B cell (primary cell): ENCODE data around the gene GPR61. TPM values are rescaled to one million over a fixed set of nuclear protein-coding genes. Genes with fewer than 3 reads are reported as not detected.
A peak's percentile ranks its signal among the peaks of the same experiment; 100 is the strongest.

Experiments used
- ATAC-seq: fragments of 200-7000 bp; cut with Tn5 transposase; one replicate; pipeline ENCODE4 v1.10.0; 2021; ENCODE audit warnings: low read depth, mild to moderate bottlenecking, moderate number of reproducible peaks, moderate library complexity
- CTCF ChIA-PET: fragments of 350-600 bp; sonication (Branson Sonifier 250); formaldehyde crosslinking; loops from one replicate; lab custom pipeline; 2021; ENCODE audit warnings: antibody characterized with exemption, inconsistent platforms; lab: Charles Lee
- POLR2A ChIA-PET: fragments of 350-600 bp; sonication (Branson Sonifier 250); formaldehyde crosslinking; loops from one replicate; lab custom pipeline; 2021; ENCODE audit warnings: antibody characterized with exemption; lab: Charles Lee
- DNase-seq: peaks from one replicate; pipeline ENCODE4 v3.0.0; 2013
- H2AFZ ChIP-seq: 2 replicates; pipeline ENCODE4 v1.6.1; 2012; ENCODE audit warnings: mild to moderate bottlenecking, low read depth, low read length; ENCODE audit not compliant: insufficient read depth, poor library complexity, severe bottlenecking
- H3K27ac ChIP-seq, 2 donors: 1 replicate in 1 of 2; 2 replicates in 1 of 2; pipeline ENCODE4 v1.5.1; 2012 to 2013; ENCODE audit warnings: low read length in 2 of 2, mild to moderate bottlenecking in 2 of 2, moderate library complexity in 1 of 2
- H3K27me3 ChIP-seq, 4 experiments: fragments of 200-600 bp in 1 of 4; sonication (generic) in 1 of 4; replicated peaks in 1 of 4; 1 replicate in 2 of 4; 2 replicates in 2 of 4; pipeline versions ENCODE4 v1.6.1 to v1.7.0; 2013 to 2016; ENCODE audit warnings: low read length in 3 of 4, mild to moderate bottlenecking in 2 of 4, mixed read lengths in 1 of 4, moderate library complexity in 1 of 4; ENCODE audit not compliant: insufficient read depth in 4 of 4, control insufficient read depth in 3 of 4; ENCODE audit errors: control extremely low read depth in 1 of 4
- H3K36me3 ChIP-seq, 2 experiments: replicated peaks in 1 of 2; 1 replicate in 1 of 2; 2 replicates in 1 of 2; pipeline versions ENCODE4 v1.6.1 to v1.7.1; 2013; ENCODE audit warnings: low read length in 1 of 2; ENCODE audit not compliant: insufficient read depth in 2 of 2, control insufficient read depth in 1 of 2; ENCODE audit errors: control extremely low read depth in 1 of 2, extremely low read depth in 1 of 2
- H3K4me1 ChIP-seq, 2 donors: fragments of 200-600 bp in 1 of 2; sonication (generic) in 1 of 2; 1 replicate in 1 of 2; 2 replicates in 1 of 2; pipeline versions ENCODE4 v1.5.1 to v1.6.1; 2013 to 2017; ENCODE audit warnings: low read length in 2 of 2; ENCODE audit not compliant: control insufficient read depth in 2 of 2, insufficient read depth in 2 of 2
- H3K4me2 ChIP-seq: replicated peaks from 2 replicates; pipeline ENCODE3; 2012; ENCODE audit warnings: mild to moderate bottlenecking, low read depth, low read length; ENCODE audit not compliant: poor library complexity, severe bottlenecking
- H3K4me3 ChIP-seq, 5 experiments: fragments of 200-600 bp in 1 of 5; sonication (generic) in 1 of 5; 1 replicate in 3 of 5; 2 replicates in 2 of 5; pipeline versions ENCODE4 v1.5.1 to v1.7.0; 2011 to 2016; ENCODE audit warnings: low read length in 4 of 5, mild to moderate bottlenecking in 4 of 5, low read depth in 2 of 5, control low read depth in 1 of 5, moderate library complexity in 1 of 5; ENCODE audit not compliant: insufficient read depth in 1 of 5; ENCODE audit errors: control extremely low read depth in 1 of 5, extremely low read depth in 1 of 5
- H3K79me2 ChIP-seq: fragments of 200-600 bp; sonication (generic); one replicate; pipeline ENCODE4 v1.6.0; 2016; ENCODE audit warnings: low read length; ENCODE audit not compliant: control insufficient read depth, insufficient read depth
- H3K9ac ChIP-seq: fragments of 200-600 bp; sonication (generic); 2 replicates; pipeline ENCODE4 v1.6.1; 2017; ENCODE audit warnings: mild to moderate bottlenecking, low read length, moderate library complexity
- H3K9me3 ChIP-seq, 3 donors: one replicate each; pipeline versions ENCODE4 v1.6.1 to v1.7.1; 2013; ENCODE audit warnings: low read length in 2 of 3; ENCODE audit not compliant: control insufficient read depth in 2 of 3, insufficient read depth in 1 of 3; ENCODE audit errors: control extremely low read depth in 1 of 3
- H4K20me1 ChIP-seq: 2 replicates; pipeline ENCODE4 v1.6.0; 2012; ENCODE audit warnings: mild to moderate bottlenecking, low read length; ENCODE audit not compliant: insufficient read depth, control insufficient read depth, poor library complexity, severe bottlenecking
- H3K27ac Mint-ChIP-seq: one replicate; pipeline ENCODE4 v1.8.0; 2021; ENCODE audit warnings: mixed read lengths
- H3K27me3 Mint-ChIP-seq: one replicate; pipeline ENCODE4 v1.8.0; 2021; ENCODE audit warnings: mixed read lengths
- H3K4me1 Mint-ChIP-seq: one replicate; pipeline ENCODE4 v1.8.0; 2021; ENCODE audit warnings: mixed read lengths
- H3K4me3 Mint-ChIP-seq: one replicate; pipeline ENCODE4 v1.8.0; 2021; ENCODE audit warnings: mixed read lengths
- H3K9me3 Mint-ChIP-seq: one replicate; pipeline ENCODE4 v1.8.0; 2022; ENCODE audit warnings: mixed read lengths; ENCODE audit not compliant: insufficient read depth
- EZH2 ChIP-seq: IDR thresholded peaks from 2 replicates; pipeline ENCODE4 v1.6.1; 2012; ENCODE audit warnings: borderline replicate concordance, low read depth, mild to moderate bottlenecking, moderate library complexity, low read length; ENCODE audit not compliant: insufficient read depth, poor library complexity, severe bottlenecking
- WGBS: methylation state at CpG from one replicate; pipeline ENCODE4 v1.1.5; 2013; ENCODE audit warnings: missing lambda C conversion rate; ENCODE audit not compliant: insufficient coverage; 5-methylcytosine and 5-hydroxymethylcytosine counted together
- intact Hi-C: fragments of 100-400 bp; cut with micrococcal nuclease; formaldehyde crosslinking; loops from one replicate; pipeline ENCODE4 v1.10.0; 2022
- polyA plus RNA-seq: library from polyadenylated mRNA; depleted of rRNA; stranded (reverse); fragments of >200 nt; gene quantifications from 2 replicates; pipeline ENCODE4 v1.2.3, GENCODE V29; 2012
- total RNA-seq, 2 donors: library from RNA; stranded (reverse); fragments of 120-200 nt in 1 of 2; gene quantifications; 1 replicate in 1 of 2; 2 replicates in 1 of 2; pipeline versions ENCODE4 v1.2.3 to v1.2.4, GENCODE V29; 2013 to 2022
- TF ChIP-seq, protein P1 (sequence below): fragments of 200-600 bp; IDR thresholded peaks from one replicate; pipeline ENCODE4 v1.8.0; 2022; ENCODE audit warnings: antibody characterized with exemption, mild to moderate bottlenecking

GPR61 gene
- total and polyA plus RNA-seq, 2 donors (not counting 1 experiment from before 2014, with no cell fraction given): not detected

DNA sequence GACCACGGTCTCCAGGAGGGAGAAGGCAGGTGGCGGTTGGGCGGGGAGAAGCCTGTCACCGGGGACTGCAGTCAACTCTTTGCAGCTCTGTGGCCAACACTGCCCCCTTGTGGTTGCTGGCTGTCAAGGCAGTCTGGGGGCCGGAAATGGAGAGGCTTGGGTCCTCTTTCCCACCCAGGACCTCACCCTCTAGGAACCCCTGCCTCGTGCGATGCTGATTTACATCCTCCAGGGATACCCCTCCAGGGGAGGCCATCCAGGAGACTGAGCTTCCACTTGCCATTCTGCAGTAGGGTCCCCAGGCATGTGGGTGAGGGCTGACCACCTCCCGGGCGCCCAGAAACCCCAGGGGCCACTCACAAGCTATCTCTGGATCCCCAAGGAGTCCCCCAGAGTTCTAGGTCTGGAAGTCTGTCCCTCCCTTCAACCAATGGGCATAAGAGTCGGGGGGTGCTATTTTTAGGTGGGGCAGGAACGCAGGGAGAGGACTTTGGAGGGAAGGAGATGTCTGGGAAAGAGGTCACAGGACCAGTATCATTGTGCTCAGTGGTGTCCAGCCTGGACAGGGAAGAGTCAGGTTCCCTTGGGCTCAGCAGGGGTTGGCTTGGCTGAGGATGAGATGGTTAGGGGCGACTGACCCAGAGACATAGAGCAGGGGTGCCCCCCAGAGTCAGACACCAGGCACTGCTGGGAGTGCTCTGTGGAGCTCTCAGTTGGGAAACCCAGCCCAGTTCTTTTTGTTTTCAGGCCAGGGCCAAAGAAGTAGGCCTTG is 7.1 kb upstream of the GPR61 start:
- DNase-seq (peak; percentile 88), ATAC-seq (peak; percentile 90)
- H3K4me3 Mint-ChIP-seq: peak overlapping the region; percentile 90
- Histone ChIP-seq H3K4me3 (peak overlapping the region in 4 of 5 experiments; percentile 37 to 67 (median 52)), H3K79me2 (no peaks in the 10 kb centered on the region), H3K36me3 (no peaks in the 10 kb centered on the region), H2AFZ (peak overlapping the region; percentile 91), H4K20me1 (no peaks in the 10 kb centered on the region), H3K27ac (peak overlapping the region in 1 of 2 donors; percentile 21), H3K9me3 (no peaks in the 10 kb centered on the region), H3K27me3 (no peaks in the 10 kb centered on the region), H3K4me2 (peak overlapping the region; percentile 86), H3K9ac (peak overlapping the region; percentile 63), H3K4me1 (peaks cover 4 to 11% of the 10 kb centered on the region in 2 donors)
- POLR2A ChIA-PET: interaction anchor here (0.6 to 2.6 kb wide), 2 partner anchors 23 to 42 kb away, joined by 3 to 19 read pairs; partner anchors contain the start of gene AMIGO1
- H3K4me1 Mint-ChIP-seq: peaks cover 11% of the 10 kb centered on the region
- intact Hi-C loops: loop anchor here (1.0 kb wide), 5 partner anchors 16 to 133 kb away; partner anchors contain the start of genes CYB561D1, GNAI3 and PSMA5
- CTCF ChIA-PET: interaction anchor here (0.6 to 21.6 kb wide), 36 partner anchors 9 to 1949 kb away, joined by 3 to 926 read pairs (median 6); partner anchors contain the start of genes AMIGO1, AMPD2, ATXN7L2 and CYB561D1
- H3K27ac Mint-ChIP-seq: peak overlapping the region; percentile 87
- H3K9me3 Mint-ChIP-seq: no peaks in the 10 kb centered on the region
- TF ChIP-seq, protein P1, sequence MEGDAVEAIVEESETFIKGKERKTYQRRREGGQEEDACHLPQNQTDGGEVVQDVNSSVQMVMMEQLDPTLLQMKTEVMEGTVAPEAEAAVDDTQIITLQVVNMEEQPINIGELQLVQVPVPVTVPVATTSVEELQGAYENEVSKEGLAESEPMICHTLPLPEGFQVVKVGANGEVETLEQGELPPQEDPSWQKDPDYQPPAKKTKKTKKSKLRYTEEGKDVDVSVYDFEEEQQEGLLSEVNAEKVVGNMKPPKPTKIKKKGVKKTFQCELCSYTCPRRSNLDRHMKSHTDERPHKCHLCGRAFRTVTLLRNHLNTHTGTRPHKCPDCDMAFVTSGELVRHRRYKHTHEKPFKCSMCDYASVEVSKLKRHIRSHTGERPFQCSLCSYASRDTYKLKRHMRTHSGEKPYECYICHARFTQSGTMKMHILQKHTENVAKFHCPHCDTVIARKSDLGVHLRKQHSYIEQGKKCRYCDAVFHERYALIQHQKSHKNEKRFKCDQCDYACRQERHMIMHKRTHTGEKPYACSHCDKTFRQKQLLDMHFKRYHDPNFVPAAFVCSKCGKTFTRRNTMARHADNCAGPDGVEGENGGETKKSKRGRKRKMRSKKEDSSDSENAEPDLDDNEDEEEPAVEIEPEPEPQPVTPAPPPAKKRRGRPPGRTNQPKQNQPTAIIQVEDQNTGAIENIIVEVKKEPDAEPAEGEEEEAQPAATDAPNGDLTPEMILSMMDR: peak; percentile 93
- no peak for TF ChIP-seq EZH2
- no peaks in the 10 kb centered on the region for H3K27me3 Mint-ChIP-seq
- WGBS: 3% methylated on average over 9 of the region's 12 CpGs
